ENCODE data around the gene SNCG. TPM values are rescaled to one million over a fixed set of nuclear protein-coding genes. Genes with fewer than 3 reads are reported as not detected.

SNCG gene
- total RNA-seq, 1 experiment from 2014 or later, result 5.5 TPM

DNA sequence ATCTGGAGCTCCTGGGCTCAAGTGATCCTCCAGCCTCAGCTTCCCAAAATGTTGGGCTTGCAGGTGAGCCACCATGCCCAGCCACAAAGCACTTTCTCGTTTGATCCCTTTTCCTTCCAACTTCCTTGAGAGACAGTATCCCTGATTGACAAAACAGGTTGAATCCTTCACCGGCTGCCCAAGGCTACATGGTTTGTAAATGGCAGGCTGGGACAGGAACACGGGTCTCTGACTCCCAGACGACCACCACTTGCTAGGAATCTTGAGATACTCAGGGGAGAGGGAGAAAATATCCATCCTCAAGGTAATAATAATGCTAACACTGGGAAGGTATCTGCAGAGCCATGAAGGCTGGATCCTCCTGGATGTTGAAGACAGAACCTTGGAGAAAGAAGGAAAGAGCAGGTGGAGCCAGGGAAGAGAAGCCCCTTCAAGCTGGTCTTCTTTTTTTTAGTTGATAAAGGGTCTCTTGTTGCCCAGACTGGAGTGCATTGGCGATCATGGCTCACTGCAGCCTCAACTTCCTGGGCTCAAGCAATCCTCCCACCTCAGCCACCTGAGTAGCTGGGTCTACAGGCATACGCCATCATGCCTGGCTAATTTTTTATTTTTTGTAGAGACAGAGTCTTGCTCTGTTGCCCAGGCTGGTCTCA lies 20.8 kb upstream of the SNCG start:
- Histone ChIP-seq H2BK5ac (ENCODE audit: insufficient read length, low read length) (no peak overlapping the region), H3K23me2 (ENCODE audit: insufficient read length, low read depth, low read length, poor library complexity, severe bottlenecking) (no peaks in the 10 kb centered on the region), H3K27me3 (ENCODE audit: insufficient read depth, low read length) (no peaks in the 10 kb centered on the region), H3K4me1 (ENCODE audit: insufficient read depth, low read length) (no peaks in the 10 kb centered on the region), H4K91ac (ENCODE audit: insufficient read length, low read depth, low read length) (no peak overlapping the region), H2AK5ac (ENCODE audit: insufficient read length, low read length) (no peak overlapping the region), H3K14ac (ENCODE audit: insufficient read depth, low read length) (no peak overlapping the region), H4K8ac (replicated peaks; ENCODE audit: insufficient read length, low read depth, low read length) (no peak overlapping the region), H3K18ac (ENCODE audit: insufficient read length, low read depth, low read length) (no peak overlapping the region), H3K4ac (ENCODE audit: low read depth, low read length) (no peak overlapping the region), H3K4me2 (ENCODE audit: insufficient read depth, insufficient read length, low read length) (no peak overlapping the region), H3K23ac (ENCODE audit: insufficient read length, low read depth, low read length) (no peak overlapping the region), H3K79me2 (ENCODE audit: insufficient read depth, low read length) (no peaks in the 10 kb centered on the region), H2BK15ac (ENCODE audit: low read depth, low read length) (no peak overlapping the region), H3K79me1 (ENCODE audit: insufficient read depth, low read depth, low read length, poor library complexity, severe bottlenecking) (no peaks in the 10 kb centered on the region), H4K5ac (ENCODE audit: insufficient read length, low read depth, low read length) (no peak overlapping the region), H2BK20ac (ENCODE audit: low read depth, low read length, poor library complexity, severe bottlenecking) (no peak overlapping the region), H3T11ph (ENCODE audit: low read length) (no peak overlapping the region), H2BK120ac (ENCODE audit: low read depth, low read length, poor library complexity, severe bottlenecking) (no peak overlapping the region), H4K20me1 (ENCODE audit: control insufficient read depth, insufficient read depth, insufficient read length) (no peaks in the 10 kb centered on the region), H3K56ac (ENCODE audit: insufficient read length, low read depth, low read length) (no peak overlapping the region), H3K27ac (ENCODE audit: insufficient read length, low read depth, low read length) (no peak overlapping the region), H3K9me3 (ENCODE audit: control insufficient read depth, low read depth, low read length) (no peaks in the 10 kb centered on the region), H3K9ac (ENCODE audit: extremely low read depth, insufficient read length, low read length) (no peak overlapping the region), H2AFZ (ENCODE audit: low read length) (no peak overlapping the region), H2BK12ac (ENCODE audit: insufficient read length, low read depth, low read length) (no peak overlapping the region)
- Mint-ChIP-seq H3K27me3 (ENCODE audit: low read depth) (peaks cover 2% of the 10 kb centered on the region), H3K4me3 (no peak overlapping the region), H3K27ac (peak overlapping the region in 1 of 3 experiments; percentile 4; a peak in 2 of 7 replicates), H3K9me3 (no peaks in the 10 kb centered on the region; a peak in 1 of 5 replicates), H3K4me1 (peaks cover 3 to 4% of the 10 kb centered on the region in 2 experiments), H3K36me3 (ENCODE audit: insufficient read depth in 1 of 3, low read depth in 3 of 3) (peaks cover 0 to 7% (median 5%) of the 10 kb centered on the region in 3 experiments; a peak in 3 of 7 replicates)
- TF ChIP-seq CTCF (conservative IDR thresholded peaks at IDR 0.05), result no peak
- DNase-seq, result no peak
- WGBS (ENCODE audit: extremely low coverage, insufficient read length, low lambda C conversion rate), result no CpG with 5 or more reads among the region's 6 CpGs
